H1 (cell line): ENCODE measurements around the gene PLXNA4. TPM values are rescaled to one million over a fixed set of nuclear protein-coding genes. Genes with fewer than 3 reads are reported as not detected.

Experiments used
- ASH2L ChIP-seq: fragments of 200-600, 300-600 bp; sonication (generic); IDR thresholded peaks from one replicate; pipeline ENCODE4 v1.7.1; 2017; ENCODE audit warnings: low read length
- CBX8 ChIP-seq: fragments of 300-800, 300-1000 bp; sonication (generic); IDR thresholded peaks from 2 replicates; pipeline ENCODE4 v1.7.1; 2016; ENCODE audit warnings: low read depth, low read length, borderline replicate concordance
- CHD7 ChIP-seq: fragments of 300-600 bp; sonication (generic); IDR thresholded peaks from 2 replicates; pipeline ENCODE4 v1.7.1; 2012; ENCODE audit warnings: low read length, moderate library complexity, mild to moderate bottlenecking, inconsistent platforms; ENCODE audit not compliant: insufficient replicate concordance
- CTBP2 ChIP-seq: IDR thresholded peaks from 2 replicates; pipeline ENCODE4 v1.7.0; 2011; ENCODE audit warnings: borderline replicate concordance, mild to moderate bottlenecking, moderate library complexity, mixed read lengths, low read length; ENCODE audit not compliant: insufficient read depth, insufficient read length
- JUND ChIP-seq: IDR thresholded peaks from 2 replicates; pipeline ENCODE4 v1.6.1; 2011; ENCODE audit warnings: mild to moderate bottlenecking, improper control_type of control experiment, low read length
- KDM5A ChIP-seq: fragments of 200-600 bp; IDR thresholded peaks from 2 replicates; pipeline ENCODE4 v1.7.1; 2012; ENCODE audit warnings: mild to moderate bottlenecking, low read length, inconsistent platforms, mixed read lengths
- MAFK ChIP-seq: IDR thresholded peaks from 2 replicates; pipeline ENCODE4 v1.6.1; 2012; ENCODE audit warnings: low read depth, mild to moderate bottlenecking, improper control_type of control experiment, low read length
- PHF8 ChIP-seq: fragments of 200-600 bp; sonication (generic); conservative IDR thresholded peaks from 2 replicates; pipeline ENCODE4 v1.7.1; 2012; ENCODE audit warnings: low read depth, mild to moderate bottlenecking, inconsistent platforms, low read length, moderate library complexity
- RFX5 ChIP-seq: IDR thresholded peaks from 2 replicates; pipeline ENCODE4 v1.6.1; 2011; ENCODE audit warnings: low read depth, low read length, improper control_type of control experiment, borderline replicate concordance
- SP1 ChIP-seq: IDR thresholded peaks from 2 replicates; pipeline ENCODE4 v1.6.1; 2011; ENCODE audit warnings: low read depth, low read length
- SUZ12 ChIP-seq: fragments of 200-600 bp; sonication (generic); IDR thresholded peaks from 2 replicates; pipeline ENCODE4 v1.6.1; 2012; ENCODE audit warnings: mild to moderate bottlenecking, inconsistent platforms, low read length, moderate library complexity, mixed read lengths
- ZNF274 ChIP-seq: IDR thresholded peaks from 2 replicates; pipeline ENCODE4 v1.7.0; 2012; ENCODE audit warnings: low read length, borderline replicate concordance; ENCODE audit errors: extremely low read depth
- polyA plus RNA-seq, 7 experiments: library from polyadenylated mRNA; depleted of rRNA in 3 of 7; stranded (reverse) in 5 of 7; unstranded in 2 of 7; fragments of >200 nt in 5 of 7; fragments of 200-250 nt in 2 of 7; gene quantifications; 1 replicate in 5 of 7; 2 replicates in 1 of 7; 4 replicates in 1 of 7; pipeline versions ENCODE4 v1.2.1 to v1.2.3, GENCODE V29; 2011 to 2013; ENCODE audit warnings: missing spikeins in 2 of 7, mixed read lengths in 2 of 7
- total RNA-seq: library from RNA; stranded (reverse); fragmentation: NEBNext Ultra II Directional; extraction: Animal tissue kit (Norgen Biotek cat#: 25700); gene quantifications from 2 replicates; pipeline ENCODE4 v1.2.1, GENCODE V29; 2021

Gene PLXNA4
- total and polyA plus RNA-seq, 2 of the 8 experiments (the other 6 are each of a cell fraction or from before 2014, with no cell fraction given) = 0.76 to 0.79 TPM

- TF ChIP-seq CHD7 = no peak
- no peak for TF ChIP-seq KDM5A
- no peak for TF ChIP-seq CBX8
- no peak for TF ChIP-seq SP1
- TF ChIP-seq JUND = no peak
- no peak for TF ChIP-seq RFX5
- TF ChIP-seq ASH2L = no peak
- no peak for TF ChIP-seq ZNF274
- TF ChIP-seq PHF8 = no peak
- no peak for TF ChIP-seq SUZ12
- TF ChIP-seq MAFK = no peak
- TF ChIP-seq CTBP2 = no peak
These were observed 216.5 kb downstream of the PLXNA4 start (continued) for GRCh38 chr7:132359743-132360142.
